NCI-H510A (cell line): ENCODE results near the gene MVP.

Experiments
- DNase-seq: peaks from one replicate; lab custom pipeline; 2025; lab: John Stamatoyannopoulos, UW

MVP gene

GRCh38 chr16:29804455-29805231 lies 15.6 kb upstream of the MVP start:
- peak; percentile 52 for DNase-seq

- DNase-seq: peak; percentile 99
Measured at GRCh38 chr16:29805232-29806098, 14.8 kb upstream of the MVP start.

- DNase-seq: no peak
Measured at GRCh38 chr16:29806099-29806579, 14.1 kb upstream of the MVP start, which contains the start of gene MAZ. Gene MAZ, plus strand, starts transcription at chr16:29806529. Its CDS starts 173 bp downstream, at chr16:29806702.

- peak; percentile 85 for DNase-seq
Measured at GRCh38 chr16:29806641-29807425, 13.4 kb upstream of the MVP start.

GRCh38 chr16:29807426-29808218 lies 12.6 kb upstream of the MVP start:
- peak; percentile 92 for DNase-seq

GRCh38 chr16:29808219-29808900 lies 11.9 kb upstream of the MVP start:
- no peak for DNase-seq

- no peak for DNase-seq
Measured at GRCh38 chr16:29809031-29809747, 11.1 kb upstream of the MVP start.

- DNase-seq: no peak
Measured at GRCh38 chr16:29809850-29810698, 10.2 kb upstream of the MVP start.

- DNase-seq: no peak
Measured at GRCh38 chr16:29810699-29811169, 9.5 kb upstream of the MVP start.

GRCh38 chr16:29811170-29811895 lies 8.9 kb upstream of the MVP start:
- peak; percentile 93 for DNase-seq

GRCh38 chr16:29811896-29812665 lies 8.2 kb upstream of the MVP start, which contains the start of gene PRRT2:
Gene PRRT2, plus strand, starts transcription at chr16:29812193. Its CDS starts 862 bp downstream, at chr16:29813055.
- DNase-seq: peak; percentile 40

- DNase-seq: no peak
Measured at GRCh38 chr16:29812754-29813643, 7.3 kb upstream of the MVP start.

GRCh38 chr16:29813644-29814562 lies 6.4 kb upstream of the MVP start:
- DNase-seq: no peak

- no peak for DNase-seq
Measured at GRCh38 chr16:29814592-29814991, 5.7 kb upstream of the MVP start.
